Retina (tissue), 1 donor: Measurements from ENCODE around the gene CCDC127.
"Not testable (repeated sequence)": the region's sequence is repeated elsewhere in the genome, so short reads cannot be mapped to it uniquely, and the experiment has no call there.

Experiments
- DNase-seq: peaks from one replicate; pipeline ENCODE4 v3.0.0-alpha.2; 2016

CCDC127 gene

GRCh38 chr5:171801-172331 lies 46.1 kb downstream of the CCDC127 start:
- DNase-seq, result no peak

- no peak for DNase-seq
These were observed 46.8 kb downstream of the CCDC127 start for GRCh38 chr5:170971-171800.

GRCh38 chr5:169728-170094 lies 48.2 kb downstream of the CCDC127 start:
- no peak for DNase-seq

GRCh38 chr5:169071-169727 lies 48.8 kb downstream of the CCDC127 start:
- no peak for DNase-seq

GRCh38 chr5:167982-168660 lies 49.8 kb downstream of the CCDC127 start:
- no peak for DNase-seq

- no peak for DNase-seq
These were observed 50.4 kb downstream of the CCDC127 start for GRCh38 chr5:167511-167910.

- DNase-seq, result no peak
These were observed 51.2 kb downstream of the CCDC127 start for GRCh38 chr5:166441-167372.

- not testable (repeated sequence) for DNase-seq
These were observed 53.2 kb downstream of the CCDC127 start for GRCh38 chr5:164783-165182.

GRCh38 chr5:164244-164643 lies 53.7 kb downstream of the CCDC127 start:
- no peak for DNase-seq

- DNase-seq, result no peak
These were observed 54.1 kb downstream of the CCDC127 start for GRCh38 chr5:163841-164240.

GRCh38 chr5:163338-163620 lies 54.7 kb downstream of the CCDC127 start:
- no peak for DNase-seq

- DNase-seq, result no peak
These were observed 55.2 kb downstream of the CCDC127 start for GRCh38 chr5:162565-163337.

- DNase-seq, result no peak
These were observed 55.8 kb downstream of the CCDC127 start for GRCh38 chr5:162190-162564.

GRCh38 chr5:161803-162110 lies 56.2 kb downstream of the CCDC127 start:
- no peak for DNase-seq

- DNase-seq, result no peak
These were observed 56.8 kb downstream of the CCDC127 start for GRCh38 chr5:160921-161802.

GRCh38 chr5:160173-160510 lies 57.8 kb downstream of the CCDC127 start:
- DNase-seq, result no peak

- no peak for DNase-seq
These were observed 58.3 kb downstream of the CCDC127 start for GRCh38 chr5:159448-160172.

- no peak for DNase-seq
These were observed 59.0 kb downstream of the CCDC127 start for GRCh38 chr5:158807-159447.

GRCh38 chr5:157801-158200 lies 60.2 kb downstream of the CCDC127 start:
- no peak for DNase-seq

- DNase-seq, result no peak
These were observed 60.7 kb downstream of the CCDC127 start for GRCh38 chr5:157126-157715.
